Stomach (tissue), 9 donors: ENCODE results near the gene SHANK2. TPM values are rescaled to one million over a fixed set of nuclear protein-coding genes. Genes with fewer than 3 reads are reported as not detected.

Experiments used
- DNase-seq, 2 donors: peaks; one replicate each; pipeline versions ENCODE4 v3.0.0 to v3.0.0-alpha.2; 2013 to 2019
- H3K27ac ChIP-seq, 5 donors: fragments of 200-600 bp in 4 of 5; sonication (generic) in 4 of 5; one replicate each; pipeline ENCODE4 v1.5.1; 2013 to 2019; ENCODE audit warnings: mild to moderate bottlenecking in 1 of 5, moderate library complexity in 1 of 5
- H3K27me3 ChIP-seq, 3 donors: fragments of 200-600 bp; sonication (generic); one replicate each; pipeline ENCODE4 v1.5.1; 2017 to 2019; ENCODE audit warnings: mixed run types in 1 of 3
- H3K36me3 ChIP-seq, 4 donors: fragments of 200-600 bp; sonication (generic); 1 replicate in 3 of 4; 2 replicates in 1 of 4; pipeline ENCODE4 v1.5.1; 2016 to 2019
- H3K4me1 ChIP-seq, 4 donors: fragments of 200-600 bp; sonication (generic); one replicate each; pipeline ENCODE4 v1.5.1; 2016 to 2019
- H3K4me3 ChIP-seq, 4 donors: fragments of 200-600 bp; sonication (generic) in 3 of 4; one replicate each; pipeline ENCODE4 v1.5.1; 2016 to 2019; ENCODE audit warnings: mild to moderate bottlenecking in 1 of 4
- H3K9me3 ChIP-seq, 4 donors: fragments of 200-600 bp; sonication (generic); one replicate each; pipeline ENCODE4 v1.5.1; 2016 to 2019
- CTCF ChIP-seq, 7 experiments: fragments of 450-650 bp in 4 of 7; fragments of 200-600 bp in 3 of 7; sonication (generic) in 3 of 7; IDR thresholded peaks; one replicate each; pipeline ENCODE4 v1.5.1; 2016 to 2019; ENCODE audit warnings: antibody characterized with exemption in 7 of 7, control low read depth in 2 of 7, mild to moderate bottlenecking in 1 of 7
- EP300 ChIP-seq: sonication (generic); formaldehyde crosslinking; IDR thresholded peaks from one replicate; pipeline ENCODE4 v1.6.1; 2017; ENCODE audit warnings: antibody characterized with exemption
- POLR2A ChIP-seq, 4 donors: fragments of 450-650 bp; IDR thresholded peaks; one replicate each; pipeline ENCODE4 v1.6.1; 2016; ENCODE audit warnings: antibody characterized with exemption in 4 of 4, control low read depth in 2 of 4, mild to moderate bottlenecking in 1 of 4, moderate library complexity in 1 of 4
- POLR2AphosphoS5 ChIP-seq, 3 donors: sonication (generic); formaldehyde crosslinking; IDR thresholded peaks; one replicate each; pipeline ENCODE4 v1.6.1; 2016; ENCODE audit warnings: antibody characterized with exemption in 3 of 3
- WGBS, 5 donors: extraction: QIAGEN DNeasy Blood & Tissue Kit in 3 of 5; methylation state at CpG; one replicate each; pipeline versions ENCODE4 v1.1.5 to v1.1.7; 2013 to 2018; 5-methylcytosine and 5-hydroxymethylcytosine counted together
- intact Hi-C: fragments of 100-400 bp; cut with DNase I; formaldehyde crosslinking; loops from one replicate; pipeline ENCODE4 v1.15.1; 2023; ENCODE audit warnings: low total_unique reads
- polyA plus RNA-seq, 3 donors: library from polyadenylated mRNA; stranded (reverse); fragments of 200-250 nt; gene quantifications; one replicate each; pipeline ENCODE4 v1.2.3, GENCODE V29; 2013
- total RNA-seq, 5 donors: library from RNA; depleted of rRNA; stranded (reverse); fragments of >200 nt; gene quantifications; one replicate each; pipeline versions ENCODE4 v1.1.0 to v1.2.3, GENCODE V29; 2014 to 2016
- donor health status: healthy with polysubstance abuse.
- donor health status: Bipolar disorder and iron deficiency.
- donor health status: healthy.

The SHANK2 gene
- total and polyA plus RNA-seq, 8 donors, result 1.6 to 126 (median 47.1) TPM

GRCh38 chr11:71255800-71256479 is 3.6 kb upstream of the SHANK2 start:
- peaks cover 25 to 55% (median 42%) of the 10 kb centered on the region in 4 donors for H3K4me1 ChIP-seq
- H3K9me3 ChIP-seq, result peaks cover 0 to 7% (median 0%) of the 10 kb centered on the region in 4 donors
- H3K27ac ChIP-seq, result peak overlapping the region in 4 of 5 donors; percentile 32 to 90 (median 82)
- no peak for TF ChIP-seq EP300
- no peak for TF ChIP-seq POLR2A (IDR thresholded peaks at IDR 0.05)
- TF ChIP-seq POLR2AphosphoS5 (IDR thresholded peaks at IDR 0.05), result no peak
- no peak for TF ChIP-seq CTCF (IDR thresholded peaks at IDR 0.05)
- peaks cover 0 to 49% (median 20%) of the 10 kb centered on the region in 3 donors for H3K27me3 ChIP-seq
- no peak overlapping the region for H3K4me3 ChIP-seq
- WGBS, 5 donors, result 38 to 54% (median 48%) methylated on average over 11 of the region's 11 CpGs
- H3K36me3 ChIP-seq, result no peaks in the 10 kb centered on the region
- intact Hi-C loops, result no loop called here
- no peak for DNase-seq

GRCh38 chr11:71255323-71255722 is 2.9 kb upstream of the SHANK2 start:
- WGBS, 5 donors, result 33 to 54% (median 48%) methylated on average over 5 of the region's 5 CpGs
- Histone ChIP-seq H3K4me3 (no peak overlapping the region), H3K27ac (peak overlapping the region in 4 of 5 donors; percentile 1 to 90 (median 60)), H3K36me3 (no peaks in the 10 kb centered on the region), H3K4me1 (peaks cover 29 to 61% (median 48%) of the 10 kb centered on the region in 4 donors), H3K27me3 (peaks cover 0 to 55% (median 21%) of the 10 kb centered on the region in 3 donors), H3K9me3 (peaks cover 0 to 7% (median 0%) of the 10 kb centered on the region in 4 donors)
- TF ChIP-seq POLR2AphosphoS5 (IDR thresholded peaks at IDR 0.05) (peak in 2 of 3 donors; percentile 21 to 52), CTCF (IDR thresholded peaks at IDR 0.05) (no peak)
- intact Hi-C loops, result no loop called here
- peak; percentile 56 to 76 for DNase-seq

- 17 to 30% (median 25%) methylated on average over 5 of the region's 5 CpGs for WGBS, 5 donors
- intact Hi-C loops, result no loop called here
- H3K4me3 ChIP-seq, result no peak overlapping the region
- H3K36me3 ChIP-seq, result no peaks in the 10 kb centered on the region
- peaks cover 0 to 71% (median 21%) of the 10 kb centered on the region in 3 donors for H3K27me3 ChIP-seq
- H3K4me1 ChIP-seq, result peaks cover 30 to 68% (median 60%) of the 10 kb centered on the region in 4 donors
- no peak for DNase-seq
- H3K9me3 ChIP-seq, result peaks cover 0 to 4% (median 0%) of the 10 kb centered on the region in 4 donors
- TF ChIP-seq POLR2A (IDR thresholded peaks at IDR 0.05), result no peak
- TF ChIP-seq CTCF (IDR thresholded peaks at IDR 0.05), result no peak
- no peak for TF ChIP-seq EP300
- peak overlapping the region; percentile 15 to 90 (median 89) for H3K27ac ChIP-seq
These were observed 1.4 kb upstream of the SHANK2 start for GRCh38 chr11:71253794-71254193.

GRCh38 chr11:71252770-71253730 is 673 bp upstream of the SHANK2 start:
- no peaks in the 10 kb centered on the region for H3K36me3 ChIP-seq
- peak; percentile 62 to 82 for DNase-seq
- H3K27me3 ChIP-seq, result peaks cover 0 to 78% (median 21%) of the 10 kb centered on the region in 3 donors
- whole genome bisulfite sequencing, 5 donors, result 2 to 6% (median 3%) methylated on average over 18 to 40 of the region's 40 CpGs
- H3K27ac ChIP-seq, result peak overlapping the region; percentile 89 to 92 (median 89)
- peaks cover 30 to 76% (median 63%) of the 10 kb centered on the region in 4 donors for H3K4me1 ChIP-seq
- intact Hi-C loops, result no loop called here
- H3K4me3 ChIP-seq, result peak overlapping the region; percentile 52 to 71 (median 60)
- peaks cover 0 to 4% (median 0%) of the 10 kb centered on the region in 4 donors for H3K9me3 ChIP-seq
- TF ChIP-seq POLR2A (IDR thresholded peaks at IDR 0.05) (no peak), POLR2AphosphoS5 (IDR thresholded peaks at IDR 0.05) (peak in 1 of 3 donors; percentile 23), CTCF (IDR thresholded peaks at IDR 0.05) (no peak), EP300 (no peak)
